LoVo (cell line): ENCODE data around the gene DENND1A.
"Not testable (repeated sequence)": the region's sequence is repeated elsewhere in the genome, so short reads cannot be mapped to it uniquely, and the experiment has no call there.

ENCODE experiments used
- DNase-seq: peaks from one replicate; pipeline ENCODE4 v3.0.0-alpha.2; 2016; ENCODE audit warnings: low spot score

DENND1A gene

GRCh38 chr9:123929870-123930831 lies at the start of gene DENND1A:
DENND1A (minus strand) TSS chr9:123930126; CDS start chr9:123929905, 221 bp downstream.
- DNase-seq, result peak; percentile 89

GRCh38 chr9:123978981-123979380 lies 49.1 kb upstream of the DENND1A start:
- DNase-seq, result no peak

GRCh38 chr9:123976579-123976978 lies 46.7 kb upstream of the DENND1A start:
- DNase-seq, result not testable (repeated sequence)

- no peak for DNase-seq
These were observed 45.9 kb upstream of the DENND1A start for GRCh38 chr9:123975871-123976270.

GRCh38 chr9:123974471-123974870 lies 44.5 kb upstream of the DENND1A start:
- no peak for DNase-seq

- no peak for DNase-seq
These were observed 43.8 kb upstream of the DENND1A start for GRCh38 chr9:123973590-123974223.

GRCh38 chr9:123972618-123973017 lies 42.7 kb upstream of the DENND1A start:
- DNase-seq, result no peak

GRCh38 chr9:123967323-123967722 lies 37.4 kb upstream of the DENND1A start:
- DNase-seq, result no peak

- DNase-seq, result no peak
These were observed 36.1 kb upstream of the DENND1A start for GRCh38 chr9:123965801-123966686.

GRCh38 chr9:123964761-123965160 lies 34.8 kb upstream of the DENND1A start:
- DNase-seq, result no peak

- no peak for DNase-seq
These were observed 31.0 kb upstream of the DENND1A start for GRCh38 chr9:123960965-123961364.

GRCh38 chr9:123960366-123960765 lies 30.4 kb upstream of the DENND1A start:
- DNase-seq, result no peak

- DNase-seq, result no peak
These were observed 29.9 kb upstream of the DENND1A start for GRCh38 chr9:123959787-123960186.

- no peak for DNase-seq
These were observed 27.8 kb upstream of the DENND1A start for GRCh38 chr9:123957731-123958130.

GRCh38 chr9:123957168-123957721 lies 27.3 kb upstream of the DENND1A start:
- DNase-seq, result no peak

- DNase-seq, result no peak
These were observed 25.7 kb upstream of the DENND1A start for GRCh38 chr9:123955637-123956036.

GRCh38 chr9:123954518-123955280 lies 24.8 kb upstream of the DENND1A start:
- no peak for DNase-seq

GRCh38 chr9:123952641-123953495 lies 22.9 kb upstream of the DENND1A start:
- DNase-seq, result no peak

- DNase-seq, result no peak
These were observed 18.4 kb upstream of the DENND1A start for GRCh38 chr9:123948286-123948685.

- no peak for DNase-seq
These were observed 17.4 kb upstream of the DENND1A start for GRCh38 chr9:123947326-123947725.
